ENCODE measurements around the gene GIMAP5. TPM values are rescaled to one million over a fixed set of nuclear protein-coding genes. Genes with fewer than 3 reads are reported as not detected.

GIMAP5 gene
- polyA plus RNA-seq, 1 donor (not counting 4 experiments of a cell fraction or from before 2014, with no cell fraction given) = not detected

GRCh38 chr7:150787321-150788281 lies 50.4 kb downstream of the GIMAP5 start:
- H3K9me3 ChIP-seq (ENCODE audit: control insufficient read depth, low read depth, low read length) = no peaks in the 10 kb centered on the region
- DNase-seq (ENCODE audit: low read depth, low spot score) (no peak), FAIRE-seq (no peak)
- dilution Hi-C loops (cut with MboI; ENCODE audit: extremely low pct_ligation_motif_present, low sequenced_read_pairs) = no loop called here
- no peaks in the 10 kb centered on the region for H3K36me3 ChIP-seq (ENCODE audit: control insufficient read depth in 2 of 2, extremely low read depth in 1 of 2, insufficient read depth in 2 of 2, low read length in 2 of 2)
- no peak overlapping the region for H3K9ac ChIP-seq (ENCODE audit: control insufficient read depth, extremely low read depth, insufficient read depth, low read length)
- no peak overlapping the region for H2AFZ ChIP-seq (ENCODE audit: control insufficient read depth, low read length)
- TF ChIP-seq EZH2 (IDR thresholded peaks at IDR 0.05; ENCODE audit: low read length) (no peak), CTCF (optimal IDR thresholded peaks at IDR 0.05 in 1 of 3, IDR thresholded peaks at IDR 0.05 in 1 of 3, conservative IDR thresholded peaks at IDR 0.05 in 1 of 3; ENCODE audit: extremely low read depth in 1 of 3, insufficient read depth in 2 of 3, low read length in 3 of 3) (peak in 1 of 3 experiments; percentile 10)
- no peaks in the 10 kb centered on the region for H4K20me1 ChIP-seq (ENCODE audit: control insufficient read depth, extremely low read depth, insufficient read depth, low read length)
- peaks cover 10% of the 10 kb centered on the region for H3K27me3 ChIP-seq (ENCODE audit: control insufficient read depth, extremely low read depth, insufficient read depth, low read length)
- H3K4me2 ChIP-seq (ENCODE audit: control insufficient read depth, extremely low read depth, insufficient read depth, low read depth, low read length) = no peak overlapping the region
- H3K9me1 ChIP-seq (ENCODE audit: control insufficient read depth, extremely low read depth, insufficient read depth, low read length) = no peaks in the 10 kb centered on the region
- H3K79me2 ChIP-seq (ENCODE audit: control insufficient read depth, insufficient read depth, low read length) = no peaks in the 10 kb centered on the region
- no peak overlapping the region for H3K4me3 ChIP-seq (ENCODE audit: control insufficient read depth in 2 of 3, extremely low read depth in 1 of 3, insufficient read depth in 2 of 3, low read depth in 1 of 3, low read length in 3 of 3)
- H3K27ac ChIP-seq (ENCODE audit: control insufficient read depth, insufficient read depth, low read length) = no peak overlapping the region
- H3K4me1 ChIP-seq (ENCODE audit: control insufficient read depth, extremely low read depth, insufficient read depth, low read length) = no peaks in the 10 kb centered on the region

GRCh38 chr7:150788474-150789269 lies 51.5 kb downstream of the GIMAP5 start:
- H3K4me1 ChIP-seq (ENCODE audit: control insufficient read depth, extremely low read depth, insufficient read depth, low read length) = no peaks in the 10 kb centered on the region
- peaks cover 10% of the 10 kb centered on the region for H3K27me3 ChIP-seq (ENCODE audit: control insufficient read depth, extremely low read depth, insufficient read depth, low read length)
- H3K36me3 ChIP-seq (ENCODE audit: control insufficient read depth in 2 of 2, extremely low read depth in 1 of 2, insufficient read depth in 2 of 2, low read length in 2 of 2) = no peaks in the 10 kb centered on the region
- no peak overlapping the region for H3K27ac ChIP-seq (ENCODE audit: control insufficient read depth, insufficient read depth, low read length)
- H3K9me1 ChIP-seq (ENCODE audit: control insufficient read depth, extremely low read depth, insufficient read depth, low read length) = no peaks in the 10 kb centered on the region
- no peak for FAIRE-seq
- TF ChIP-seq CTCF (optimal IDR thresholded peaks at IDR 0.05 in 1 of 3, IDR thresholded peaks at IDR 0.05 in 1 of 3, conservative IDR thresholded peaks at IDR 0.05 in 1 of 3; ENCODE audit: extremely low read depth in 1 of 3, insufficient read depth in 2 of 3, low read length in 3 of 3) (no peak), EZH2 (IDR thresholded peaks at IDR 0.05; ENCODE audit: low read length) (no peak)
- no peak overlapping the region for H3K4me3 ChIP-seq (ENCODE audit: control insufficient read depth in 2 of 3, extremely low read depth in 1 of 3, insufficient read depth in 2 of 3, low read depth in 1 of 3, low read length in 3 of 3)
- DNase-seq (ENCODE audit: low read depth, low spot score) = no peak
- H3K9ac ChIP-seq (ENCODE audit: control insufficient read depth, extremely low read depth, insufficient read depth, low read length) = no peak overlapping the region
- dilution Hi-C loops (cut with MboI; ENCODE audit: extremely low pct_ligation_motif_present, low sequenced_read_pairs) = no loop called here
- no peak overlapping the region for H2AFZ ChIP-seq (ENCODE audit: control insufficient read depth, low read length)
- no peak overlapping the region for H3K4me2 ChIP-seq (ENCODE audit: control insufficient read depth, extremely low read depth, insufficient read depth, low read depth, low read length)
- no peaks in the 10 kb centered on the region for H4K20me1 ChIP-seq (ENCODE audit: control insufficient read depth, extremely low read depth, insufficient read depth, low read length)
- no peaks in the 10 kb centered on the region for H3K9me3 ChIP-seq (ENCODE audit: control insufficient read depth, low read depth, low read length)
- no peaks in the 10 kb centered on the region for H3K79me2 ChIP-seq (ENCODE audit: control insufficient read depth, insufficient read depth, low read length)
